ENCODE data around the gene ASCL4.

DNA sequence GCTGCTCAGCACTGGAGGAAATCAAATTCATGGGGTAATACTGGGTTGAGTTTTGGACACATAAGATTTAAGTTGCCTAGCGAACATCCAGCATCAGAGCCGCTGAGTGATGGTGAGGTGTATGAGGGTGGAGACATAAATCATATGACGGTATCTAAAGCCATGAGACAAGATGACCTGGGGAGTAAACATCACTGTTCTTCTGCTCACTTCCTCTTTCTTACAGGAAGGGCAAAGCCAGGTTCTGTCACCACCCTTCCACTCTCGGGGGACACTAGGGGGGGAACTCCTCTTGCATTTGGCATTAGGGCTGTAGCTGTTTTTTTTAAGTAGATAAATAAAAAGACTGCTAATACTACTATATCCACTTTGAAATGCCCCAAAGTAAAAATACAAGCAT, 37.6 kb upstream of the ASCL4 start:
- TF ChIP-seq, protein P1, sequence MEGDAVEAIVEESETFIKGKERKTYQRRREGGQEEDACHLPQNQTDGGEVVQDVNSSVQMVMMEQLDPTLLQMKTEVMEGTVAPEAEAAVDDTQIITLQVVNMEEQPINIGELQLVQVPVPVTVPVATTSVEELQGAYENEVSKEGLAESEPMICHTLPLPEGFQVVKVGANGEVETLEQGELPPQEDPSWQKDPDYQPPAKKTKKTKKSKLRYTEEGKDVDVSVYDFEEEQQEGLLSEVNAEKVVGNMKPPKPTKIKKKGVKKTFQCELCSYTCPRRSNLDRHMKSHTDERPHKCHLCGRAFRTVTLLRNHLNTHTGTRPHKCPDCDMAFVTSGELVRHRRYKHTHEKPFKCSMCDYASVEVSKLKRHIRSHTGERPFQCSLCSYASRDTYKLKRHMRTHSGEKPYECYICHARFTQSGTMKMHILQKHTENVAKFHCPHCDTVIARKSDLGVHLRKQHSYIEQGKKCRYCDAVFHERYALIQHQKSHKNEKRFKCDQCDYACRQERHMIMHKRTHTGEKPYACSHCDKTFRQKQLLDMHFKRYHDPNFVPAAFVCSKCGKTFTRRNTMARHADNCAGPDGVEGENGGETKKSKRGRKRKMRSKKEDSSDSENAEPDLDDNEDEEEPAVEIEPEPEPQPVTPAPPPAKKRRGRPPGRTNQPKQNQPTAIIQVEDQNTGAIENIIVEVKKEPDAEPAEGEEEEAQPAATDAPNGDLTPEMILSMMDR (IDR thresholded peaks at IDR 0.05), result no peak
- TF ChIP-seq POLR2AphosphoS5 (IDR thresholded peaks at IDR 0.05) (no peak), POLR2A (IDR thresholded peaks at IDR 0.05) (no peak)
